ENCODE results near the gene NSD2.
"Not testable (repeated sequence)": the region's sequence is repeated elsewhere in the genome, so short reads cannot be mapped to it uniquely, and the experiment has no call there.

NSD2 gene

DNA sequence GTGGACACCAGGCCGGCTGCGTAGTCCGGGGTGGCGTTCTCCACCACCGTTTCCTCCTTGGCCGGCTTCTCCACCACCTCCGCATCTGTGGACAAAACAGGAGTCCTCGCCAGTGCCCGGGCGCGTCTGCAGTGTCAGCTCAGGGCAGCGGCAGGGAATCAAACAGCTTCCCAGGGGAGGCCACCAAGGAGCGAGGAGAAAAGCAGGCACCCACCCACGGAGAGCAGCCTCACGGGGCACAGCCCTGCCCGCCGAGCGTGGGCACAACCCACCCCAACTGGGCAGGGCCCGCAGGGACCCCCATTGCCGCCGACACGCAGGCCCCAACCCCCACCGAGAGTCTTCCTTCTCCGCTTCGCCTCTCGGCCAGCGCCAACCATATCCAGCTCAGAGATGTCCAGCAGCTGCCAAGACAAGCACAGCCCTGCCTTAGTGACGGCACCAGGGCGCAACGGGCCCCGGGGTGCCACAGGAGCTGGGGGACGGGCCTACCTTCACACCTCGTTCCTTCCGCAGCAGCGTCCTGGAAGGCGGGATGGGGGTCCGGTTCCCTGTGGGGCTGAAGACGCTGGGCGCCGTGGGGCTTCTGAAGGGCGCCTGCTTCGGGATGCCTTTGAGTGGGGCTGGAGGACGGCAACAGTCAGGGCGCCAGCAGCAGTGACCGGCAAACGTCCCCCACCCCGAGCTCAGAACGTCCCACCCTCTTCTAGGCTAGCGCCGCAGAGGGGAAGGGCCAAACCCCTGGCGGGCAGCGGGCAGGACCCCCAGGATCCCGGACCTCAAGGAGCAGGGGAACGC is 114.8 kb downstream of the NSD2 start:
- no peak for DNase-seq (ENCODE audit: low read depth)

- DNase-seq (ENCODE audit: low read depth), result no peak
Measured at GRCh38 chr4:1986578-1987210, 115.5 kb downstream of the NSD2 start.

- no peak for DNase-seq (ENCODE audit: low read depth)
Measured at GRCh38 chr4:1987296-1987695, 116.1 kb downstream of the NSD2 start.

DNA sequence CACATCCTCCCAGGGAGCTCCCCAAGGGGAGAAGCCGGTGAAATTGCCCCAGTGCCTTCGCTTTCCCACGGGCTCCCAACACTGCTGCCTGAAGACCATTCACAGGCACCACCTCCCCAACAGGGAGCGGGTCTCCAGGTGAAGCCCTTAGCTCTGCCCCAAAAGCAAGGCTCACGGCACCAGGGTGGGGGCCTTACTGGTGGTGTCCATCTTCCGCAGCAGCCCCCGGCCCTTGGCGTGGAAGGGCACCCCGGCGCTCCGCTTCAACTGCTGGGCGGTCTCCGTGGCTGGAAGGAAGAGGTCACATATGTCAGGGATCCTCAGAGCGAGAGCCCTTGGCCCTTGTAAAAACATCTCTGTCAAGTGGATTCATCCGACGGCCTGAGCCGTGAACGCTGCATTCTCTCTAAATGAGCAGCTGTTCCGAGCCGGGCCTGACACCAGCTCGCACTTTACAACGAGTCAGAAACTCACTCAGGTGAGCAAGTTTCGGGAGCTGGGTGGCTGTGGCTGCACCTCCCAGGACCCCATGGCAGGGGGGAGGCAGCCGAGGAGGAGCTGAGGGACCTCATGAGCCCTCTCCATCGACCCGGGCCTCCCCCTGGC is 116.6 kb downstream of the NSD2 start:
- no peak for DNase-seq (ENCODE audit: low read depth)

DNA sequence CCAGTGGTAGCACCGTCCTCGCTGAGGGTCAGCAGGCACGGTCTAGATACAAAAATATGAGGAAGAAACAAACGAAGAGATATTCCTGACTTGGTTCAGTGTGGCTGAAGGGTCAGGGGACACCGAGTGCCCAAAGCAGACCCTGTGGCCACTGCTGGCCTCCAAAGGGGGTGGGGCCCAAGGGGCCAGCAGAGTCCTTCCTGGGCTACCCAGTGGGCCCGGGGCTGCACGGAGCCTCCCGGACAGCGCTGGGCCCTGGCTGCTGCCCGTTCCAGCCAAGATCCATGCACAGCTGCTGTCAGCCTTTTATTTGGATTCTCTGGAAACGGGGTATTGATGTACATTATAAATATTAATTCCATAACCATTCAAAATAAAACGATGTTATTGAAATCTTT is 117.1 kb downstream of the NSD2 start:
- DNase-seq (ENCODE audit: low read depth), result no peak

DNA sequence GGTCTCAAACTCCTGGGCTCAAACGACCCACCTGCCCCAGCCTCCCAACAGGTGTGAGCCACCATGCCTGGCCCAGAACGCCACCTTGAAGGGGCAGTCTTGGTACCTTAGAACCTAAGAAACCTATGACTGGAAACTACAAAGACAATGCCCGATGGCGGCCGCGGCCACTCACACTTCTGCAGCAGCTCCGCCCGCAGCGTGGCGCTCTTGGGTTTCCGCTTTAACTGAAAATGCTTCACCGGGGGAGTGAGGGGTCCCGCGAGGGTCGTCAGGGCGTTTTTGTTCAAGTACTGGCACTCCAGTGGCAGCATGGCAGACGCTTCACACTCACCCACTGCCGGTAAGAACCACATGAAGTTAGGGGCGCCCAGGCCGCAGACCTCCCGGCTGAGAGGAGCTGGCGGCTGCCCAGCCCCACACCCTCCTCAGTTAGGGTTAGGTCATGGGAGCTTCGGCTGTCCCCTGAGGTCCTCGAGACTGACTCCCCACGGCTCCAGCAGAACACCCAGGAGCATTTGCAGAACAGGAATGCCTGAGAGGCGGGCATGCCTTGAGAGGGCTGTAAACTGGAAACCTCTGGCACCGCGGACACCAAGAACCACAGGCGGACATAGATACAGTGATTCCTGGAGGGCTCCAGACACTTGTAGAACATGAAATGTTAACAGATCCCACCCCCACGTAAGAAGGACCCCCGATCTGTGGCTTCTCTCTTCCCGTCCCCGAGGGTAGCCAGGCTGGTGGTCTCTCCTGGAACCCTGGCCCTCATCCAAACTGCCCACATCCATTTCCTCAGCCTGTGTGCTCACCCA is 118.5 kb downstream of the NSD2 start:
- DNase-seq (ENCODE audit: low read depth), result no peak

- no peak for DNase-seq (ENCODE audit: low read depth)
Measured at GRCh38 chr4:1990348-1990645, 119.1 kb downstream of the NSD2 start.

DNA sequence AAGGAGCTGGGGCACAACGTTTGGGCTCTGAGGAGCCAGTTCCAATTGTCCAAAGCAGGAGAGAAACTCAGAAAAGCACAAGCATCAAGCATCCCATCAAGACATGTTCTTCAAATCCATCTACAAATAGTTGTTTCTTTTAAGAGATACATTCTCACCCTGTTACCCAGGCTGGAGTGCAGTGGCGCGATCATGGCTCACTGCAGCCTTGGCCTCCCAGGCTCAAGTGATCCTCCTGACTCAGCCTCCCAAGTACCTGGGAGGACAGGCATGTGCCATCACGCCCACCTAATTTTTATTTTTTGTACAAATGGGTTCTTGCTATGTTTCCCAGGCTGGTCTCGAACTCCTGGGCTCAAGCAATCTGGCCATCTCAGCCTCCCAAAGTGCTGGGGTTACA is 119.5 kb downstream of the NSD2 start:
- no peak for DNase-seq (ENCODE audit: low read depth)

GRCh38 chr4:1991087-1991486 is 119.9 kb downstream of the NSD2 start:
- DNase-seq (ENCODE audit: low read depth), result no peak

DNA sequence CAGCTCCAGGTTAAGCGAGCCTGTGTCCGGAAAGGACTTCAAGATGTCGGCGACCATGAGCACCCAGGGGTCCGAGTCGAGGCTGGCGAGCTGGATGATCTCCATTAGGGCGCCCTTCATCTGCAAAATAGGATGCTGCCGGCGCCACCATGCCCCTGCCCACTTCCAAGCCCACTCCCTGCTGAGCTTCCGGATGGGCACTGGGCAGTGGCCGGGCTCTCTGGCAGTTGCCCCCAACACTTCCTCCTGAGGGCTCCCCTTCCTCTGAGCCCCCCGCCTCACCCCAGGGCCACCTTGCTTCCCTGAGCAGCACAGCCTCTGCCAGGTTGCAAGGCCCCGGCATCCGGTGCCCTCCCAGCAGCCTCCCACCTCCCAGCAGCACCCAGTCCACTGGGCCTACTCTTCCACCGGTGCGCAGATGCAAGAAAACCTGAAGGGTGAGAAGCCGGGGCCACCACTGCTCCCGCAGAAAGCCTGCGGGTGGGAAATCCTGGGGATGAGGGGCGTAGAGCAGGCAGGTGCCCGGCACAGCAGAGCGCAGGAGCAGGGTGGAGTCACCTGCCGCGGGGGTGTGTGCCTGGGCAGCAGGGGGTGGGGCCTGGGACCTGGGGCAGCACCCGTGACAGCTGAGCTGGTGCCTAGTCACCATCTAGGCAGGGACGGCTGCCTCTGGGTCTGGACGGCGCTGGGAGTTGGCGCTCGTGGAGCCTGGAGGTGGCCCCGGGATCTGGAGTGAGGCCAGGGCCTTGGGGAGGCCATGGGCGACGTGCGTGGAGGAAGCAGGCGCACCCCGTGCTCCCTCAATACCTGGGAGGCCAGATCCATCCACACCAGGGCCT is 120.6 kb downstream of the NSD2 start:
- DNase-seq (ENCODE audit: low read depth), result no peak

DNA sequence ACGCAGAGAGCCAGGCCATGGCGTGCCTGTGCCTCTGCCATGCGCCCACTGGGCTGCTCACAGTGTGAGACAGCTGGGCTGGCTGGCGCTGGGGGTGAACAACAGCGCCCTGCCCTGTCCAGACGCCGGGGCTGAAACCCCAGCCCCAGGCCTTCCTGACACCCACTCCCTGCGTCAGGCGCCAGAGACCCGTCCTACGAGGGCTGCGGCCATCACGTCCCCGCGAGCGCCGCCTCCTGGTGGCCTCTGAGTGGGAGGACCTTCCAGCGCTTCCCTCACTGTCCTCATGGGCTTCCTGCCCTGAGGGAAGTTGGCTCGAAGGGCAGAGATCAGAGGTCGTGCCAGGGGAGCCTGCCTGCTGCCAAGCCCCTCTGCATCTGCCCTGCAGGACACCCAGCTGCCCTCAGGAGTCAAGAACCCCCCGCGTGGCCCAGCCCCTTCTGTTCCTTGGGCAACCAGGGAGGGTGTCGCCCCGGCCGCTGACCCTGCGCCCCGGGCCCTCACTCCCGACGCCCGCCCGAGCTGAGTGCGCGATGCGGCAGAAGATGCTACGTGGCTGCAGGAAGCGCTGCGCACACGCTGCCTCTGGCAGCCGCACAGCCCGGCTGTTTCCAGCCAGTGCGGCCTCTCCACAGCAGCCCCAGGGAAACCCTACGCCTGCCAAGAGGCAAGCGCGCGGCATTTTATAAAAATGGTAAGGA is 121.4 kb downstream of the NSD2 start:
- DNase-seq (ENCODE audit: low read depth), result no peak

DNA sequence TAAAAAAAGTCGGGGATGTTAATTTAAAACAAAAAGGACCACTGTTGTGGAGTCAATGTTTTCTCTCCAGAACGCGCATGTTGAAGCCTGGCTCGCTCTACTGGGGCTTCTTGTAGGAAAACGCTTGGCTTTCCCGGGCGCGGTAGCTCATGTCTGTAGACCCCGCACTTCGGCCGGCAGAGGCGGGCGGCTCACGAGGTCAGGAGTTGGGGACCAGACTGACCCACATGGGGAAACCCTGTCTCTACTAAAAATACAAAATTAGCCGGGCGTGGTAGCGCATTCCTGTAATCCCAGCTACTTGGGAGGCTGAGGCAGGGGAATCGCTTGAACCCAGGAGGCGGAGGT is 122.0 kb downstream of the NSD2 start:
- no peak for DNase-seq (ENCODE audit: low read depth)

GRCh38 chr4:1993718-1994516 is 122.7 kb downstream of the NSD2 start:
- not testable (repeated sequence) for DNase-seq (ENCODE audit: low read depth)

GRCh38 chr4:1994938-1995337 is 123.7 kb downstream of the NSD2 start:
- DNase-seq (ENCODE audit: low read depth), result no peak

GRCh38 chr4:1996866-1997611 is 125.8 kb downstream of the NSD2 start:
- no peak for DNase-seq (ENCODE audit: low read depth)

DNA sequence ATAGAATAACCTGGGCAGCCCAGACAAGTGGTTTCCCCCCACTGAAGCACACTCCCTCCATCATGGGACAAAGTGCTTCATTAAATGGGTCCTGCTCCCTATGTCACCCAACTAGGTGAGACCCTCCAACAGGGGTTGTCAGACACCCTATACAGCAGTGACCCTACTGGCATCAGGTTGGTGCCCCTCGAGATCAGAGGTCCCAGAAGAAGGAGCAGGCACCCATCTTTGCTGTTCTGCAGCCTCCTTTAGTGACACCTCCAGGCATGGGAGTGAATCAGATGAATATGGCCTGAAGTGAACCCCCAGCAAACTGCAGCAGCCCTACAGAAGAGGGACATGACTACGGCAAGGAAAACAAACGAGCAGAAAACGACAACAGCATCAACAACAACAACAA is 126.5 kb downstream of the NSD2 start:
- no peak for DNase-seq (ENCODE audit: low read depth)

GRCh38 chr4:1998296-1998695 is 127.1 kb downstream of the NSD2 start:
- no peak for DNase-seq (ENCODE audit: low read depth)

GRCh38 chr4:1999308-1999707 is 128.1 kb downstream of the NSD2 start:
- DNase-seq (ENCODE audit: low read depth), result not testable (repeated sequence)

DNA sequence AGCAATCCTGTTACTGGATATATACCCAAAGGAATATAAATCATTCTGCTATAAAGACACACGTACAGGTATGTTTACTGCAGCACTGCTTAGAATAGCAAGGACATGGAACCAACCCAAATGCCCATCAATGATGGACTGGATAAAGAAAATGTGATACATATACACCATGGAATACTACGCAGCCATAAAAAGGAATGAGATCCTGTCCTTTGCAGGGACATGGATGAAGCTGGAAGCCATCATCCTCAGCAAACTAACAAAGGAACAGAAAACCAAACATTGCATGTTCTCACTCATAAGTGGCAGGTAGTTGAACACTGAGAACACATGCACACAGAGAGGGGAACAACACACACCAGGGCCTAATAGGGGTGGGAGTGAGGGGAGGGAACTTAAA is 132.2 kb downstream of the NSD2 start:
- DNase-seq (ENCODE audit: low read depth), result not testable (repeated sequence)

GRCh38 chr4:2006367-2006766 is 135.2 kb downstream of the NSD2 start:
- no peak for DNase-seq (ENCODE audit: low read depth)
